Gastroesophageal sphincter (tissue), 4 donors: Measurements from ENCODE around the gene PCSK5. TPM values are rescaled to one million over a fixed set of nuclear protein-coding genes. Genes with fewer than 3 reads are reported as not detected.

Experiments
- ATAC-seq: fragments of 150-250 bp; one replicate; pipeline ENCODE4 v1.9.1; 2016; ENCODE audit warnings: mild to moderate bottlenecking, moderate library complexity
- H3K27ac ChIP-seq, 4 donors: fragments of 200-600 bp; sonication (generic) in 3 of 4; 1 replicate in 3 of 4; 2 replicates in 1 of 4; pipeline ENCODE4 v1.5.1; 2016 to 2019
- H3K27me3 ChIP-seq: fragments of 200-600 bp; sonication (generic); one replicate; pipeline ENCODE4 v1.5.1; 2019
- H3K36me3 ChIP-seq, 2 donors: fragments of 200-600 bp; sonication (generic); one replicate each; pipeline ENCODE4 v1.5.1; 2019; ENCODE audit warnings: control low read depth in 1 of 2
- H3K4me1 ChIP-seq, 3 donors: fragments of 200-600 bp; sonication (generic); 1 replicate in 2 of 3; 2 replicates in 1 of 3; pipeline ENCODE4 v1.5.1; 2016 to 2019; ENCODE audit warnings: control low read depth in 2 of 3
- H3K4me3 ChIP-seq, 2 donors: fragments of 200-600 bp; sonication (generic); one replicate each; pipeline ENCODE4 v1.5.1; 2019; ENCODE audit warnings: mild to moderate bottlenecking in 1 of 2, moderate library complexity in 1 of 2
- H3K9me3 ChIP-seq, 3 donors: fragments of 200-600 bp; sonication (generic); one replicate each; pipeline ENCODE4 v1.5.1; 2017 to 2019; ENCODE audit warnings: control low read depth in 2 of 3
- EP300 ChIP-seq: sonication (generic); formaldehyde crosslinking; IDR thresholded peaks from one replicate; pipeline ENCODE4 v1.6.1; 2017; ENCODE audit warnings: antibody characterized with exemption, mild to moderate bottlenecking
- POLR2A ChIP-seq, 2 donors: fragments of 450-650 bp; IDR thresholded peaks; one replicate each; pipeline ENCODE4 v1.6.1; 2017; ENCODE audit warnings: antibody characterized with exemption in 2 of 2, mild to moderate bottlenecking in 2 of 2, moderate library complexity in 1 of 2
- POLR2AphosphoS5 ChIP-seq: sonication (generic); formaldehyde crosslinking; IDR thresholded peaks from one replicate; pipeline ENCODE4 v1.6.1; 2017; ENCODE audit warnings: antibody characterized with exemption
- WGBS, 2 donors: methylation state at CpG; one replicate each; pipeline ENCODE4 v1.1.5; 2018; ENCODE audit warnings: low coverage in 1 of 2; 5-methylcytosine and 5-hydroxymethylcytosine counted together
- total RNA-seq, 4 donors: library from RNA; depleted of rRNA; stranded (reverse); fragments of >200 nt; gene quantifications; one replicate each; pipeline ENCODE4 v1.1.0, GENCODE V29; 2016
- TF ChIP-seq, protein P1 (sequence below), 4 experiments: fragments of 200-600 bp in 2 of 4; fragments of 450-650 bp in 2 of 4; sonication (generic) in 1 of 4; IDR thresholded peaks; one replicate each; pipeline ENCODE4 v1.5.1; 2017 to 2019; ENCODE audit warnings: antibody characterized with exemption in 4 of 4, mild to moderate bottlenecking in 2 of 4, moderate library complexity in 2 of 4

The PCSK5 gene
- total RNA-seq, 4 donors from 2014 or later = 20.1 to 37.3 (median 28.1) TPM

DNA sequence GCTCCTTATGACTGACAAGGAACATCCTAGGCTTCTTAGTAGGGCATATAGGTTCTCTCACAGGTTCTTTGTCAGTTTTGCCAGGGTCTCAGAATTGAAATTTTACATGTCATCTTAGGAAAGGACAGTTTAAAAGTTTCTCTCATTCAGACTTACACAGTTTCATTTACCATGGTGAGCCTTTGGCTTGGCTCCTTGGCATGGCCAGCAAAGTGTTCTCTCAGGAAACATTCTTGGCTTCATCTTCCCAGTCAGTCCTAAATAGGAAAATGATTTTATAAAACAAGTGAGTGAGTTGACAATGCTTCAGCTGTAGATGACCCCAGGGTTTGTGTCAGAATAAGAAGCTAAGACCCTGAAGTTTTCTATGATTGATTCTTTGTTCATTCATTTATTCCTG lies 191.6 kb downstream of the PCSK5 start:
- H3K27me3 ChIP-seq = no peaks in the 10 kb centered on the region
- H3K36me3 ChIP-seq = peaks cover 0 to 5% of the 10 kb centered on the region in 2 donors
- peak overlapping the region in 1 of 4 donors; percentile 39 for H3K27ac ChIP-seq
- no peak overlapping the region for H3K4me3 ChIP-seq
- no peaks in the 10 kb centered on the region for H3K9me3 ChIP-seq
- no peak for ATAC-seq
- H3K4me1 ChIP-seq = peaks cover 0 to 23% (median 8%) of the 10 kb centered on the region in 3 donors
- TF ChIP-seq POLR2AphosphoS5 = no peak
- TF ChIP-seq, protein P1, sequence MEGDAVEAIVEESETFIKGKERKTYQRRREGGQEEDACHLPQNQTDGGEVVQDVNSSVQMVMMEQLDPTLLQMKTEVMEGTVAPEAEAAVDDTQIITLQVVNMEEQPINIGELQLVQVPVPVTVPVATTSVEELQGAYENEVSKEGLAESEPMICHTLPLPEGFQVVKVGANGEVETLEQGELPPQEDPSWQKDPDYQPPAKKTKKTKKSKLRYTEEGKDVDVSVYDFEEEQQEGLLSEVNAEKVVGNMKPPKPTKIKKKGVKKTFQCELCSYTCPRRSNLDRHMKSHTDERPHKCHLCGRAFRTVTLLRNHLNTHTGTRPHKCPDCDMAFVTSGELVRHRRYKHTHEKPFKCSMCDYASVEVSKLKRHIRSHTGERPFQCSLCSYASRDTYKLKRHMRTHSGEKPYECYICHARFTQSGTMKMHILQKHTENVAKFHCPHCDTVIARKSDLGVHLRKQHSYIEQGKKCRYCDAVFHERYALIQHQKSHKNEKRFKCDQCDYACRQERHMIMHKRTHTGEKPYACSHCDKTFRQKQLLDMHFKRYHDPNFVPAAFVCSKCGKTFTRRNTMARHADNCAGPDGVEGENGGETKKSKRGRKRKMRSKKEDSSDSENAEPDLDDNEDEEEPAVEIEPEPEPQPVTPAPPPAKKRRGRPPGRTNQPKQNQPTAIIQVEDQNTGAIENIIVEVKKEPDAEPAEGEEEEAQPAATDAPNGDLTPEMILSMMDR (IDR thresholded peaks at IDR 0.05) = no peak
- no peak for TF ChIP-seq POLR2A (IDR thresholded peaks at IDR 0.05)
- no peak for TF ChIP-seq EP300

DNA sequence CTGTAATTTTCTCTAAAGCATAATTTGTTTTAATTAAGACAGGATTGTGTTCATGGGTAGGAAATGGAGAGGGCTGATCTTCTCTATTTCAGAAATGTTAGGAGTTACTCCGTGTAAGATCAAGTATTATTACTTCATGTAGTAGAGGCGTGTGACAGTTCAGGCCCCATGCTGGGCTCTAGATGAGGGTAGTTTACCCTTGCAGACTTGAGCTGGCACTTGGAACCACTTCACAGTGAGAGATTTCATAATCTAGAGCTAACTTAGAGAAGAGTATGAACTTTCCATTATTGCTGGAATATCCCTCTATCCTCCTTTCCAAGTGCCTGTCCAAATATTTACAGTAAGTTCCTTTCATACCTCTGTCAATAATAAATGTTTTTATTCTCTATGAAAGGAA lies 195.1 kb downstream of the PCSK5 start:
- H3K4me3 ChIP-seq = no peak overlapping the region
- peaks cover 0 to 23% (median 8%) of the 10 kb centered on the region in 3 donors for H3K4me1 ChIP-seq
- ATAC-seq = no peak
- H3K27ac ChIP-seq = peak overlapping the region in 1 of 4 donors; percentile 18
- H3K36me3 ChIP-seq = no peaks in the 10 kb centered on the region
- H3K9me3 ChIP-seq = no peaks in the 10 kb centered on the region
- 30 to 87% methylated on average over 2 of the region's 2 CpGs for WGBS, 2 donors
- no peaks in the 10 kb centered on the region for H3K27me3 ChIP-seq
- TF ChIP-seq POLR2AphosphoS5 (no peak), EP300 (no peak)
- TF ChIP-seq, protein P1 (IDR thresholded peaks at IDR 0.05) = no peak

DNA sequence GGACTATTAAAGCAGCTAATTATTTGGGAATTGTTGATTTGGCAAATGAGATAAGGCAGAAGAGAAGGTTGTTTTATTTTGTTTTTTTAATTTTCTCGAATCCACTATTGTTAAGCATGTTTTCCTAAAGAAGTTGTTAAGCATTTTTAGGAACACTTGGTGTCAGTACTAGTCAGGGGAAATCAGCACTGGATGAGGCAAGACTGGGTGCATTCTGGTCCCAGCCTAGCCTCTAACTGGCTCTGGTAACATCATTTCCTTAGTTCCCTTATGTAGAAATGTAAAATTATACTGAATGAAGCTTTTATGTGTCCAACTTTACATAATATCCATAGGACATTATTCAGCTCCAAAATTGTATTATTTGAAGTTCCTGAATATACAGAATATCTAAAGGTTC lies 196.1 kb downstream of the PCSK5 start:
- ATAC-seq = no peak
- H3K27me3 ChIP-seq = no peaks in the 10 kb centered on the region
- WGBS, 2 donors = 50 to 95% methylated on average over 1 of the region's 1 CpG
- H3K9me3 ChIP-seq = no peaks in the 10 kb centered on the region
- TF ChIP-seq, protein P1 (IDR thresholded peaks at IDR 0.05) = no peak
- TF ChIP-seq EP300 = no peak
- no peak for TF ChIP-seq POLR2A (IDR thresholded peaks at IDR 0.05)
- TF ChIP-seq POLR2AphosphoS5 = no peak
- H3K4me1 ChIP-seq = peaks cover 0 to 20% (median 8%) of the 10 kb centered on the region in 3 donors
- peak overlapping the region in 1 of 4 donors; percentile 18 for H3K27ac ChIP-seq
- H3K36me3 ChIP-seq = no peaks in the 10 kb centered on the region
- no peak overlapping the region for H3K4me3 ChIP-seq

DNA sequence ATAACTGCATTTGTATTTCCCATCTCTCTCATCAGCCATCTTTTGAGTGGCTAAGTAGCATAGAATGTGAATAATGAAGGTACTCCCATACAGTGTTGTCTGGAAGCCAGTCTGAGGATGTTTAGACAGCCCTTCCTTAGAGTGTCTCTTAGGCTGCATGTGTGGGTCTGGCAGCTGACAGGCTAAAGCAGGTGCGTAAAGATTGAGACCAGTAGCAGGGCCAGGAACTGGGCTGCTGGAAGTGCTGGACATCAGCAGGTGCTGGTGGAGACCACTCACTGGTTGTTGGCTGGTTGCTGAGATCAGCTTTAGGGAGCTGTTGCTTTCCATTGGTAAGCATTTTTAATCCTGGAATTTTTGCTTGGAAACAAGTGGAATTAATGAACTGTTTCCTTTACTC lies 197.5 kb downstream of the PCSK5 start:
- Histone ChIP-seq H3K36me3 (no peaks in the 10 kb centered on the region), H3K27ac (no peak overlapping the region), H3K27me3 (no peaks in the 10 kb centered on the region), H3K9me3 (no peaks in the 10 kb centered on the region), H3K4me1 (peaks cover 0 to 8% (median 0%) of the 10 kb centered on the region in 3 donors), H3K4me3 (no peak overlapping the region)
- WGBS, 2 donors = 100% methylated on average over 1 of the region's 1 CpG
- TF ChIP-seq EP300 (no peak), POLR2AphosphoS5 (no peak), POLR2A (IDR thresholded peaks at IDR 0.05) (no peak)
- TF ChIP-seq, protein P1 (IDR thresholded peaks at IDR 0.05) = no peak
- no peak for ATAC-seq

DNA sequence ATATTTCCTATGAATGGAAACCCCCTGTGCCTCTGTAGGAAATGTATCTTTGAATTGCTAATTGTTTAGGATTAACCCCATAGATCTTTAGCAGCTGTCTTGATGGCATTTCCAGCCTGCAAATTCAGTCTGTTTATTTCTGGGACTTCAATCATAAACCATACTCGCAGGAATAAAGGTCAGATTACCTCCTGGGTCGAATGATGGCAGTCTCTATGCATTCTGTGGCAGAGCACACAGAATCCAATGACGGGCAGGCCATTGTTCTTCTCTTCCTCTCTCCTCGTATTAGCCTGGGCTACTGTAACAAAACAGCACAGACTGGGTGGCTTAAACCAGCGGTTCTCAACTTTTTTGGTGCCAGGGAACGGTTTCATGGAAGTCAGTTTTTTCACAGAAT lies 199.9 kb downstream of the PCSK5 start:
- H3K4me1 ChIP-seq = peaks cover 0 to 5% (median 0%) of the 10 kb centered on the region in 3 donors
- no peaks in the 10 kb centered on the region for H3K9me3 ChIP-seq
- H3K4me3 ChIP-seq = no peak overlapping the region
- TF ChIP-seq EP300 (no peak), POLR2A (IDR thresholded peaks at IDR 0.05) (no peak), POLR2AphosphoS5 (no peak)
- TF ChIP-seq, protein P1 (IDR thresholded peaks at IDR 0.05) = no peak
- WGBS, 2 donors = 79% methylated on average over 3 to 6 of the region's 6 CpGs
- H3K36me3 ChIP-seq = peaks cover 0 to 3% of the 10 kb centered on the region in 2 donors
- no peak overlapping the region for H3K27ac ChIP-seq
- no peaks in the 10 kb centered on the region for H3K27me3 ChIP-seq
- no peak for ATAC-seq
